ENCODE results near the gene IMPDH1.

IMPDH1 gene

GRCh38 chr7:128434413-128435326, 24.9 kb upstream of the IMPDH1 start:
- no peak for DNase-seq

DNA sequence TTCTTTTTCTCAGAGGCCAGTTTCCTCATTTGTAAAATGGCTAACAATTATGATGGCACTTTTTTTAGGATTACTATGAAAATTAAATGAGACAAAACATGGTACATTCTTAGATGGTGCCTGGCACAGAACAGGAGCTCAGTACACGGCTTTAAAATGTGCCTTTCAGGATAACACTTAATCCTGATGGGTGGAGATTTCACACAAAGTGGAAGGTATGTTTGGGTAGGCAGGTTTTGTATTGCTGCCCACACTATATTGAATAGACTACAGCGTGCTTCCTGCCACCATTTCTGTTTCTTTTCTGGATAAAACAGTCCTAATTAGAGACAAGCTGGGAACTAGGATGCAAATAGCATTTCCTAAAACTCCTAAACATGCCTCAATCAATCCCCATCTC, 22.0 kb upstream of the IMPDH1 start:
- no peak for DNase-seq

DNA sequence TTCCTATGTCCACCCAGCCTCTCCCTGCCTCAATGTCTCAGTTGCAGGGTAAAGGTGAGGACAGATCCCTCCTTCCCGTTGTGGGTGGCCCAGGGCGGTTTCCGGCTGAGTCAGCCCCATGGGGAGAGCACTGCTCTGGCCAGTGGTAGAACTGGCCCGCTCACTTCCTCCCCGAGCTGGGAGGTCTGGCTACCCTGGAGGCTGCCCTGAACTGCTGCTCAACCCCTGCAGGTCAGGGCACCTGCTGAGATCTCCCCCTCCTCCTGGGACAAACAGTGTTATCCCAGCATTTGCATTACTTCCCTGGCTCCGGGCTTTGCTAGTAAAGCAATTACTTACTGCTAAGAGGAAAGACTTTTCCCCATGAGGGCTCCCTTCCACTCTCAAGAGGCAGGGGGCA, 21.4 kb upstream of the IMPDH1 start:
- no peak for DNase-seq

DNA sequence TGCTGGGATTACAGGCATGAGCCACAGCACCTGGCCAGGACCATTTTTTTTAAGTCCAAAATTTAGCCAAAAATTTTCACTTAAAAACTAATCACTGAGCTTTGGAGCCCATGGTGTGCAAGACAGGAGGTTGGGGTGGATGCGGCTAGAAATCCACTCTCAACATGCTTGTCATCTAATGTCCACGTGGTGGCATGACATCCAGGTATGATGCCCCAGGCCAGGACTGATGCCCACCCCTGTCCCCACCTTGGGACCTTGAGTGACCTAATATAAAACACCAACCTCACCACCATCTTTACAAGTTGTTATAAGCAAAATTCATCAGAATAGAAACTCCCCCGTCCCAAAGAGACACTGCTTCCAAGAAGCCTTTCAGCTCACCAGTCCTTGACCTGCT, 20.4 kb upstream of the IMPDH1 start:
- no peak for DNase-seq

DNA sequence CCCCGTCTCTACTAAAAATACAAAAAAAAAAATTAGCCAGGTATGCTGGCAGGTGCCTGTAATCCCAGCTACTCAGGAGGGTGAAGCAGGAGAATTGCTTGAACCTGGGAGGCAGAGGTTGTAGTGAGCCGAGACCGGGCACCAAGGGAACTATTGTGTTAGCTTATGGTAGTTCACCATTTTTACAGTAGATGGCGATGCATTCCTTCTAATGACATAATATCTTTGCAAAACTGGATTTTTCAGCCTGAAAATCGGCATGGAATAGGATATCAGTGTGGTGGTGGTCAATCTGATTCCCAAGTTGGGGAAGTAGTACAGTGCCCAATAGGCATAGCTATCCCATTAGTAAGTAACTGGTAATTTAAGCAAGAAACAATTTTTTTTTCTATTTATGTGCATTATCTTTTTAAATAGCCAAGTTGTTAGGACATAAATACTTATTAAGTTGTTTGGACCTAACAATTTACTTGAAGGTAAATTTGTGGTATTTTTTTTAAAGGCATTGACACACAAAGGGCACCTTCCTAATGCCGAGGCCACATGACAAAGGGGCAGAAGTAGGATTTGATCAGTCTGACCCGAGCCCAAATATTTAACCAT, 17.6 kb upstream of the IMPDH1 start:
- DNase-seq: peak in 1 of 2 experiments; percentile 44

GRCh38 chr7:128425850-128426249, 16.1 kb upstream of the IMPDH1 start:
- DNase-seq: peak; percentile 7 to 10

DNA sequence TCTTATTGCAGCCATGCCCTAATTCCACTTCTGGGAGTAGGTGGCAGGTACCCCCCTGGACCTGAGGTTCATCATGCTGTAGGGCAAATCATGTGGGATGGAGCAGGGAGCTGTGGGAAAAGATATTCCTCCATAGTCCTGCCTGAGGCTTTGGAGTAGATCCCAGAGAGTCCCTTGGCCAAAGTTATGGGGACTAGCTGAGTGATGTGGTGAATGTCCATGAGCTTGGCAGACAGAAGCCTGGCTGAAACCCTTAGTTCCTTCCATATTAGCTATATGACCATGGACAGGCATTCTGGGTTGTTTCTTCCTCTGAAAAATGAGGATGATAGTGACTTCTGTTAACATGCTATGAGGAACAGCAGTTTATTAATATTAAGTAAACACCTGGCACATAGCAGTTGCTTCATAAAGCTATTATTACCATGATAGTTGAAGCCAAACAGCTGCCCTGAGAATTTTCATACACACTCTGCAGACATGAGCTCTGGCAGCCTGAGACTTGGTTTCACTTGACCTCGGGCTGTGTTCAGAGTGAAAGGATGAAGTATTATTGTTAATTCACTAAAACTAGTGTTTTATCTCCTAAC, 15.0 kb upstream of the IMPDH1 start:
- DNase-seq: no peak

GRCh38 chr7:128422842-128423241, 13.1 kb upstream of the IMPDH1 start:
- DNase-seq: no peak

- DNase-seq: no peak
Observed at GRCh38 chr7:128422037-128422436, 12.3 kb upstream of the IMPDH1 start.

- no peak for DNase-seq
Observed at GRCh38 chr7:128421384-128421783, 11.6 kb upstream of the IMPDH1 start.

GRCh38 chr7:128420773-128421172, 11.0 kb upstream of the IMPDH1 start:
- no peak for DNase-seq

DNA sequence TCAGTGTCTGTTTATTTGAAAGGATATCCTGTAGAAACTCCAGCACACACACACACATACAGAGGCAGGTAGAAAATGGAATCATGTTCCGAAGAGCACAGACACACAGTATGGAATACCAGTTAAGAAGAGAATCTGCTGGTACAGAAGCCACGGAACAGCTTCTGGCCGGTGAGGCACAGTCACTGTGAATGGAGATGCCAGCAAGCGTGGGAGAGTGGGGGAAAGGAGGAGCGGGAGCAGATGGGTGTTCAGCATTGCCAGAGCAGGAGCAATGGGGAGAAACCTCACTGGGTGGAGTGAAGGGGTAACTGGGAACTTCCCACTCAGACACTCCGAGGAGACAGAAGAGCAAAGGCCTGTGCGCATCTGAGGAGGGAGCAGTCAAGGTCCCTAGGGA, 9.5 kb upstream of the IMPDH1 start:
- DNase-seq: no peak

DNA sequence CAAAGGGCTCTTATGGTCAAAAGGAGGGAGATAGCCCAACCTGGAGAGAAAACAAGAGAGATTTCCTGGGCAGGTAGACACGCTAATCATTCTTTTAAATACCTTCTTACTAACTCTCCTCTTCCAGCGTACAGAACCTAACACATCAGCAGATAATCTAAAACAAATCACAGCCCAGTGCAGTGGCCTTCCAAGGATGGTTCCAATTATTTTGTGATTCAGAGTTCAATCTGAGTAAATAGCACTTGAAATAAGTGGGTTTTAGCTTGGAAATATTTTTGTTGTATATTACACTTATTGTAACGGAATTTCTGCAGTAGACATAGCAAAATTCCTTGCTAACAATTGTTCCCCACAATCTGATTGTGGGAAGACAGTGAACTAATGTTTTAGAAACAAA, 7.3 kb upstream of the IMPDH1 start:
- DNase-seq: no peak

- no peak for DNase-seq
Observed at GRCh38 chr7:128415217-128415785, 5.5 kb upstream of the IMPDH1 start.

GRCh38 chr7:128410451-128410753, 620 bp upstream of the IMPDH1 start:
- no peak for DNase-seq

- no peak for DNase-seq
Observed at GRCh38 chr7:128408709-128409595, 830 bp downstream of the IMPDH1 start.

- no peak for DNase-seq
Observed at GRCh38 chr7:128407751-128408708, 1.8 kb downstream of the IMPDH1 start.

- no peak for DNase-seq
Observed at GRCh38 chr7:128407233-128407589, 2.6 kb downstream of the IMPDH1 start.

- no peak for DNase-seq
Observed at GRCh38 chr7:128406314-128407232, 3.2 kb downstream of the IMPDH1 start.

GRCh38 chr7:128405471-128406313, 4.1 kb downstream of the IMPDH1 start:
- DNase-seq: peak in 1 of 2 experiments; percentile 33
